ENCODE measurements around the gene CYBC1.

The CYBC1 gene

GRCh38 chr17:82405051-82405450, 45.5 kb downstream of the CYBC1 start:
- no peak for DNase-seq

- no peak for DNase-seq
These were observed 46.6 kb downstream of the CYBC1 start for GRCh38 chr17:82403662-82404660.

GRCh38 chr17:82402865-82403264, 47.7 kb downstream of the CYBC1 start:
- DNase-seq: no peak

GRCh38 chr17:82400830-82401229, 49.7 kb downstream of the CYBC1 start:
- DNase-seq: no peak

GRCh38 chr17:82400206-82400605, 50.3 kb downstream of the CYBC1 start:
- no peak for DNase-seq

- DNase-seq: peak; percentile 44
These were observed 50.9 kb downstream of the CYBC1 start for GRCh38 chr17:82399601-82400101.

GRCh38 chr17:82399041-82399441, 51.5 kb downstream of the CYBC1 start:
- peak; percentile 91 for DNase-seq

GRCh38 chr17:82397449-82398335, 52.9 kb downstream of the CYBC1 start:
- DNase-seq: no peak

GRCh38 chr17:82396601-82397435, 53.7 kb downstream of the CYBC1 start:
- no peak for DNase-seq

GRCh38 chr17:82394278-82394677, 56.3 kb downstream of the CYBC1 start:
- no peak for DNase-seq

GRCh38 chr17:82392941-82393340, 57.6 kb downstream of the CYBC1 start:
- DNase-seq: no peak

All from DMS 273 treated with DMSO at 0.1 percent for 48 hours (cell line).